ENCODE results near the gene EXOSC10.
"Not testable (repeated sequence)": the region's sequence is repeated elsewhere in the genome, so short reads cannot be mapped to it uniquely, and the experiment has no call there.

The EXOSC10 gene

GRCh38 chr1:11039351-11040104, 60.1 kb downstream of the EXOSC10 start:
- no peak for DNase-seq (ENCODE audit: low read depth)
- no peak for TF ChIP-seq CTCF (IDR thresholded peaks at IDR 0.05; ENCODE audit: low read depth, low read length, missing control alignments)
- no peak overlapping the region for H3K4me3 ChIP-seq (ENCODE audit: low read depth, low read length)
- in situ Hi-C loops (cut with HindIII; ENCODE audit: low sequenced_read_pairs) = no loop called here

- TF ChIP-seq CTCF (IDR thresholded peaks at IDR 0.05; ENCODE audit: low read depth, low read length, missing control alignments) = peak; percentile 95
- no peak overlapping the region for H3K4me3 ChIP-seq (ENCODE audit: low read depth, low read length)
- in situ Hi-C loops (cut with HindIII; ENCODE audit: low sequenced_read_pairs) = no loop called here
- peak; percentile 83 for DNase-seq (ENCODE audit: low read depth)
Observed at GRCh38 chr1:11037740-11038182, 61.9 kb downstream of the EXOSC10 start.

- H3K4me3 ChIP-seq (ENCODE audit: low read depth, low read length); DNase-seq (ENCODE audit: low read depth); in situ Hi-C loops (cut with HindIII; ENCODE audit: low sequenced_read_pairs): not testable (repeated sequence)
Observed at GRCh38 chr1:11037019-11037739, 62.5 kb downstream of the EXOSC10 start.

- in situ Hi-C loops (cut with HindIII; ENCODE audit: low sequenced_read_pairs) = no loop called here
- no peak for DNase-seq (ENCODE audit: low read depth)
- no peak overlapping the region for H3K4me3 ChIP-seq (ENCODE audit: low read depth, low read length)
- no peak for TF ChIP-seq CTCF (IDR thresholded peaks at IDR 0.05; ENCODE audit: low read depth, low read length, missing control alignments)
Observed at GRCh38 chr1:11031624-11032262, 67.9 kb downstream of the EXOSC10 start.

GRCh38 chr1:11030865-11031264, 68.8 kb downstream of the EXOSC10 start:
- no peak for TF ChIP-seq CTCF (IDR thresholded peaks at IDR 0.05; ENCODE audit: low read depth, low read length, missing control alignments)
- DNase-seq (ENCODE audit: low read depth) = no peak
- H3K4me3 ChIP-seq (ENCODE audit: low read depth, low read length) = no peak overlapping the region
- in situ Hi-C loops (cut with HindIII; ENCODE audit: low sequenced_read_pairs) = no loop called here

- no peak for DNase-seq (ENCODE audit: low read depth)
- in situ Hi-C loops (cut with HindIII; ENCODE audit: low sequenced_read_pairs) = no loop called here
- TF ChIP-seq CTCF (IDR thresholded peaks at IDR 0.05; ENCODE audit: low read depth, low read length, missing control alignments) = no peak
Observed at GRCh38 chr1:11028018-11028417, 71.7 kb downstream of the EXOSC10 start.

More at GRCh38 chr1:11028018-11028417, 71.7 kb downstream of the EXOSC10 start:
- H3K4me3 ChIP-seq (ENCODE audit: low read depth, low read length) = no peak overlapping the region

Data from astrocyte of the cerebellum (primary cell).